ENCODE results near the gene RUNX2.
A peak's percentile ranks its signal among the peaks of the same experiment; 100 is the strongest.

GRCh38 chr6:45663251-45664221 lies 335.4 kb downstream of the RUNX2 start:
- no peak for TF ChIP-seq CTCF (optimal IDR thresholded peaks at IDR 0.05 in 1 of 3, IDR thresholded peaks at IDR 0.05 in 1 of 3, conservative IDR thresholded peaks at IDR 0.05 in 1 of 3; ENCODE audit: extremely low read depth in 1 of 3, insufficient read depth in 2 of 3, low read length in 3 of 3)
- TF ChIP-seq EZH2 (IDR thresholded peaks at IDR 0.05; ENCODE audit: low read length), result peak; percentile 30
